Measurements from ENCODE around the gene SLC7A4.
"Not testable (repeated sequence)": the region's sequence is repeated elsewhere in the genome, so short reads cannot be mapped to it uniquely, and the experiment has no call there.

SLC7A4 gene, protein sequence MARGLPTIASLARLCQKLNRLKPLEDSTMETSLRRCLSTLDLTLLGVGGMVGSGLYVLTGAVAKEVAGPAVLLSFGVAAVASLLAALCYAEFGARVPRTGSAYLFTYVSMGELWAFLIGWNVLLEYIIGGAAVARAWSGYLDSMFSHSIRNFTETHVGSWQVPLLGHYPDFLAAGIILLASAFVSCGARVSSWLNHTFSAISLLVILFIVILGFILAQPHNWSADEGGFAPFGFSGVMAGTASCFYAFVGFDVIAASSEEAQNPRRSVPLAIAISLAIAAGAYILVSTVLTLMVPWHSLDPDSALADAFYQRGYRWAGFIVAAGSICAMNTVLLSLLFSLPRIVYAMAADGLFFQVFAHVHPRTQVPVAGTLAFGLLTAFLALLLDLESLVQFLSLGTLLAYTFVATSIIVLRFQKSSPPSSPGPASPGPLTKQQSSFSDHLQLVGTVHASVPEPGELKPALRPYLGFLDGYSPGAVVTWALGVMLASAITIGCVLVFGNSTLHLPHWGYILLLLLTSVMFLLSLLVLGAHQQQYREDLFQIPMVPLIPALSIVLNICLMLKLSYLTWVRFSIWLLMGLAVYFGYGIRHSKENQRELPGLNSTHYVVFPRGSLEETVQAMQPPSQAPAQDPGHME

DNA sequence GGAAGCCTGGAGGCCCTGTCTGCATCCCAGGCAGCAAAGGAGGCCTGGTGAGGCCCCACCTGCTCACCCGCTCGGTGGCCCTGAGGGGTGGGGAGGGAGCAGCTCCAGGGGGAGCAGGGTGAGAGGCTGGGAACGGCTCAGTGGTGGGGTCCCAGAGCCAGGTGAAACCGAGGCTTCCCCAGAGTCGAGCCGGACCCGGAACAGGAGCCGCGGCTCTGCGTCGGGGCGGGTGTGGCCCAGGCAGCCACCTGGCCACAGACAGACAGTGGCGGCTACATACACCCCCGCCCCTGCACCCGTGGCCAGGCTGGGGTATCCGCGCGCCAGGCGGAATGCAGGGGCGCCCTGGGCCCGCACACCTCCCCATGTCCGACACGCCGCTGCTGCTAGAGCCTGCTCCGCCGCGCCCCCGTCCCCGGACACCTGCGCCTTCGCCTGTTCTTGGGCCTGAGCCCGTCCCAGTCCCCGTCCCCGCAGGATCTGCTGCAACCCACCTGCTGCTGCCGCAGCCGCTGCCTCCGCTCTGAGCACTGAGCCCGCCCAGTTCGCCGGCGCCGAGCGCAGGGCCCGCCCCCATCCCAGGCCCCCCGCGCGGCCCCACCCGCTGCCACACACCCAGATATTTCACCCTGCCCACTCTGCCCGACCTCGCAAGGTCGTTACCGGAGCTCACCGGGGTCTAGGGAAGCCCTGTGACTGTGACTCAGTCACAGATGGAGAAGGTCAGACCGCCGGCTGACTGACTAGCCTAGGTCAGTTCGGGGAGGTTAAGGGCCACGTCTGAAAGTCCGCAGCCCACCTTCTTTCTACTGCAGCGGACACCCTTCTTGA is at the start of gene SLC7A4:
Gene SLC7A4 (minus strand): TSS at position 525 of the 831 bp plus-strand sequence. CDS start 749 bp downstream, outside the sequence.
- no peak for DNase-seq

GRCh38 chr22:21080435-21081137 is 48.2 kb upstream of the SLC7A4 start:
- no peak for DNase-seq

DNA sequence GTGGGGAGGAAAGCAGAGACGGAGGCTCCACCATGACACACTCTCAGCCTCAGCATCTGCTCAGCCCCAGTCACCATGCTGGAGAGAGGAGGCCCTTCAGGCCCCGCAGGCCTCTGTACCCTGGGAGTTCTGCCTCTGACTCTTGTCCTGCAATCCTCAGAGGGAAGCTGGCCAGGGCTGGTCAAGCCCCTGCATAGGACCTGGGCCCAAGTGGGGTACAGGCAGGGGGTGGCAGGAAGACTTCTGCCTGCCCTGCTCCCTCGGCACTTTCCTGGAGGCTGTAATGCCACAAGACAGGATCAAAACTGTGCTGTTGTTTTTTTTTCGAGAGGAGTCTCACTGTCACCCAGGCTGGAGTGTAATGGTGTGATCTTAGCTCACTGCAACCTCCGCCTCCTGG is 47.1 kb upstream of the SLC7A4 start:
- DNase-seq, result no peak

- no peak for DNase-seq
Observed at GRCh38 chr22:21078916-21079315, 46.6 kb upstream of the SLC7A4 start.

GRCh38 chr22:21077884-21078508 is 45.6 kb upstream of the SLC7A4 start:
- DNase-seq, result no peak

GRCh38 chr22:21076912-21077625 is 44.7 kb upstream of the SLC7A4 start:
- no peak for DNase-seq

- no peak for DNase-seq
Observed at GRCh38 chr22:21075516-21076138, 43.3 kb upstream of the SLC7A4 start.

GRCh38 chr22:21074102-21074715 is 41.8 kb upstream of the SLC7A4 start:
- DNase-seq, result no peak

DNA sequence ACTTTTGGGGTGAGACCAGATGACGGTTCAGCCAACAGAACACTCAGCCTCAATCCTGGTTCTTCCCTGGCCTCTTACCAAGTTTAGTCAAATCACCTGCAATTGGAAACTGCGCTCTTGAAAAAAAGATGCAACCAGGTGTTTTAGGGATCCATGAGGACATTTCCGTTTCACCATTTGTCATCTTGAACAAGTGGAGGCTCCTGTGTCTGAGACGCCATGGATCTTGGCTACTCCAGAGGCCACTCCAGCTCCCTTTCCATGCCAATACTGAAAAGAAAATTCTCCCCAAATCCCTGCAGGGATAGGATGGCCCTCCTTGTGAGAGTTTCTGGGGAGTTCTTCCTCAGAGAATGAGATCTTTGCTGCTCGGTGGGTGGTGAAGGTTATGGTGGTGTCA is 41.1 kb upstream of the SLC7A4 start:
- DNase-seq, result no peak

GRCh38 chr22:21073023-21073422 is 40.7 kb upstream of the SLC7A4 start:
- DNase-seq, result no peak

- DNase-seq, result not testable (repeated sequence)
Observed at GRCh38 chr22:21071796-21072195, 39.4 kb upstream of the SLC7A4 start.

GRCh38 chr22:21070690-21071615 is 38.6 kb upstream of the SLC7A4 start:
- DNase-seq, result no peak

- DNase-seq, result no peak
Observed at GRCh38 chr22:21069375-21069774, 37.0 kb upstream of the SLC7A4 start.

DNA sequence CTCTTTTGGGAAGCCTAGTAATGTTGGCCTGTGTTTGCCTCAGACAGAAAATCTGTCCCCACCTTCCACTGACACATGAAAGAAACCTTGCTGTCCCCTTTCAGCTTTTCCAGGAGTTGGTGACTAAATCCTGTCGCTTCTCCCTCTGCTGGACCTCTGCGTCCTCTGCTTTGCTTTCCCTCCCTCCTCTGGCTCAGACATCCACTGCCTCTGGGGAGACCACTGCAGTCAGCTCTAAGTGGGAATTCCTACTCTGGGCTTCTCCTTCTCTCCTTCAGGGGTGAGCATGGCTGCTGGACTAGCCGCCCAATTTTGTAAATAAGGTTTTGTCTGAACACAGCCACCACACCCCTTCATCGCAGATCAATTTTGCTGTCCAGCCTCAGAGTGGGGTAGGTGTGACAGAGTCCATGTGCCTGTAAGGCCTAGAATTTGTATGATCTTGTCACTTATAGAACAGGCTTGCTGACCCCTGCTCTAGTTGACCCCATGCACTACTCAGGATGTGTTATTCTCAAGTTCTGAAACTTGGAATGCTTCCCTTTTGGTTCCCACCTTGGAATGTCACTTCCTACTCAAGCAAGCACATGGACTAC is 36.4 kb upstream of the SLC7A4 start:
- no peak for DNase-seq

DNA sequence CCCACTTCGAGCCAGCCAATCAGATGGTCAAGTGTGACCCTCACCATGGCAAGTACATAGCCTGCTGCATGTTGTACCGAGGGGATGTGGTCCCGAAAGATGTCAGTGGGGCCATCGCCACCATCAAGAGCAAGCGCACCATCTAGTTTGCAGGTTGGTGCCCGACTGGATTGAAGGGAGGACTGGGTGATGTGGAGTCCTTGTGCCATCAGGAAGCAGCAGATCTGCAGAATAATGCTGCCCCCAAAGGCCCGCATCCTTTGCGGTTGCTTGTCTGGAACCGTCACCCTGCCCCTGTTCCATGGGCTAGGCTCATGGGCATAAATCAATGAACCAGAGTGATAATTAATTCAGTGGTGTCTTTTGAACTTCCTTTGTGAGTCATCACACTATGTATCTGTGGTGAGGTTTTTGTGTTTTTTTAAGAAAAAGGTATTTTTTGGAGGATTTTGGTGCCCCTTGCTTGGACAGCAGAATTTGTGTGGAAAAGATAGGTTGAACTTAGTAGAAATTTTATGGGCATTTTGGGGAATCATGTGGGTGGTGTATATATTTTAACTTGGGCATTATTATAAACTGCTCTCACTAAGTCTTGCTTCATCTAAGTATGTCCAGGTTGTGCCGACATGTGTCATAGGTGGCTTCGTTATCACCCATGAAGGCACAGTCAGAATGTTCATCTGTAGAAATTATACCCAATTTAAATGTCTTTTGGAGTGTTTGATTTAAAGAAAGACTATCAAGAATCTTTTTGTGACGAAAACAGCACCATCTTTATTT is 35.7 kb upstream of the SLC7A4 start:
- DNase-seq, result no peak

GRCh38 chr22:21067075-21067900 is 34.9 kb upstream of the SLC7A4 start:
- DNase-seq, result no peak

Measured in CD4-positive, alpha-beta T cell treated with Interleukin-17A for 1 hour (primary cell).